Measurements from ENCODE around the gene HCCS. TPM values are rescaled to one million over a fixed set of nuclear protein-coding genes. Genes with fewer than 3 reads are reported as not detected.
A peak's percentile ranks its signal among the peaks of the same experiment; 100 is the strongest.

HCCS gene
- total and polyA plus RNA-seq, 3 donors from 2014 or later: 15.0 to 27.6 (median 17.4) TPM

- H3K27ac ChIP-seq: no peak overlapping the region
- no peaks in the 10 kb centered on the region for H3K36me3 ChIP-seq (ENCODE audit: low read depth, missing control alignments)
- H3K4me3 ChIP-seq: no peak overlapping the region
- DNase-seq: no peak
- TF ChIP-seq POLR2A (IDR thresholded peaks at IDR 0.05): no peak
- TF ChIP-seq, protein P1, sequence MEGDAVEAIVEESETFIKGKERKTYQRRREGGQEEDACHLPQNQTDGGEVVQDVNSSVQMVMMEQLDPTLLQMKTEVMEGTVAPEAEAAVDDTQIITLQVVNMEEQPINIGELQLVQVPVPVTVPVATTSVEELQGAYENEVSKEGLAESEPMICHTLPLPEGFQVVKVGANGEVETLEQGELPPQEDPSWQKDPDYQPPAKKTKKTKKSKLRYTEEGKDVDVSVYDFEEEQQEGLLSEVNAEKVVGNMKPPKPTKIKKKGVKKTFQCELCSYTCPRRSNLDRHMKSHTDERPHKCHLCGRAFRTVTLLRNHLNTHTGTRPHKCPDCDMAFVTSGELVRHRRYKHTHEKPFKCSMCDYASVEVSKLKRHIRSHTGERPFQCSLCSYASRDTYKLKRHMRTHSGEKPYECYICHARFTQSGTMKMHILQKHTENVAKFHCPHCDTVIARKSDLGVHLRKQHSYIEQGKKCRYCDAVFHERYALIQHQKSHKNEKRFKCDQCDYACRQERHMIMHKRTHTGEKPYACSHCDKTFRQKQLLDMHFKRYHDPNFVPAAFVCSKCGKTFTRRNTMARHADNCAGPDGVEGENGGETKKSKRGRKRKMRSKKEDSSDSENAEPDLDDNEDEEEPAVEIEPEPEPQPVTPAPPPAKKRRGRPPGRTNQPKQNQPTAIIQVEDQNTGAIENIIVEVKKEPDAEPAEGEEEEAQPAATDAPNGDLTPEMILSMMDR (IDR thresholded peaks at IDR 0.05): peak; percentile 22 to 73 (median 41)
- H3K9me3 ChIP-seq: no peaks in the 10 kb centered on the region
- no peaks in the 10 kb centered on the region for H3K27me3 ChIP-seq
- WGBS, 2 donors: 30 to 42% methylated on average over 6 of the region's 6 CpGs
- no peaks in the 10 kb centered on the region for H3K4me1 ChIP-seq
- intact Hi-C loops (cut with DNase I; ENCODE audit: low total_unique reads): no loop called here
Observed at GRCh38 chrX:11137543-11138139, 26.5 kb downstream of the HCCS start.

- DNase-seq: no peak
- intact Hi-C loops (cut with DNase I; ENCODE audit: low total_unique reads): no loop called here
Observed at GRCh38 chrX:11138498-11139390, 27.6 kb downstream of the HCCS start.

GRCh38 chrX:11143931-11144678 lies 33.0 kb downstream of the HCCS start:
- Histone ChIP-seq H3K4me3 (no peak overlapping the region), H3K9me3 (no peaks in the 10 kb centered on the region), H3K27ac (no peak overlapping the region), H3K36me3 (ENCODE audit: low read depth, missing control alignments) (no peaks in the 10 kb centered on the region), H3K27me3 (no peaks in the 10 kb centered on the region), H3K4me1 (no peaks in the 10 kb centered on the region)
- intact Hi-C loops (cut with DNase I; ENCODE audit: low total_unique reads): loop anchor here (5.0 kb wide), 1 partner anchor 388 kb away; no protein-coding TSS in a partner anchor
- TF ChIP-seq POLR2A (IDR thresholded peaks at IDR 0.05): no peak
- TF ChIP-seq, protein P1 (IDR thresholded peaks at IDR 0.05): peak; percentile 51 to 73 (median 58)
- peak; percentile 83 for DNase-seq
- WGBS, 2 donors: 8 to 28% methylated on average over 8 to 14 of the region's 20 CpGs

More at GRCh38 chrX:11138498-11139390, 27.6 kb downstream of the HCCS start:
- 47 to 50% methylated on average over 13 to 18 of the region's 56 CpGs for WGBS, 2 donors
- H3K27ac ChIP-seq: no peak overlapping the region
- TF ChIP-seq POLR2A (IDR thresholded peaks at IDR 0.05): no peak
- TF ChIP-seq, protein P1 (IDR thresholded peaks at IDR 0.05): no peak
- H3K36me3 ChIP-seq (ENCODE audit: low read depth, missing control alignments): no peaks in the 10 kb centered on the region
- no peaks in the 10 kb centered on the region for H3K9me3 ChIP-seq
- peak overlapping the region in 1 of 2 donors; percentile 12 for H3K4me3 ChIP-seq
- no peaks in the 10 kb centered on the region for H3K27me3 ChIP-seq
- H3K4me1 ChIP-seq: no peaks in the 10 kb centered on the region

GRCh38 chrX:11146411-11146810 lies 35.3 kb downstream of the HCCS start:
- 79% methylated on average over 1 of the region's 1 CpG; no CpG with 5 or more reads in 1 of the 2 donors for WGBS, 2 donors
- intact Hi-C loops (cut with DNase I; ENCODE audit: low total_unique reads): no loop called here
- H3K9me3 ChIP-seq: no peaks in the 10 kb centered on the region
- no peak for DNase-seq
- no peak for TF ChIP-seq POLR2A (IDR thresholded peaks at IDR 0.05)
- TF ChIP-seq, protein P1 (IDR thresholded peaks at IDR 0.05): no peak
- no peak overlapping the region for H3K27ac ChIP-seq
- no peak overlapping the region for H3K4me3 ChIP-seq
- H3K36me3 ChIP-seq (ENCODE audit: low read depth, missing control alignments): no peaks in the 10 kb centered on the region
- no peaks in the 10 kb centered on the region for H3K27me3 ChIP-seq
- H3K4me1 ChIP-seq: no peaks in the 10 kb centered on the region
